ENCODE data around the gene CDX1. TPM values are rescaled to one million over a fixed set of nuclear protein-coding genes. Genes with fewer than 3 reads are reported as not detected.

The CDX1 gene
- total and polyA plus RNA-seq, 2 of the 8 experiments (the other 6 are each of a cell fraction or from before 2014, with no cell fraction given), result not detected

DNA sequence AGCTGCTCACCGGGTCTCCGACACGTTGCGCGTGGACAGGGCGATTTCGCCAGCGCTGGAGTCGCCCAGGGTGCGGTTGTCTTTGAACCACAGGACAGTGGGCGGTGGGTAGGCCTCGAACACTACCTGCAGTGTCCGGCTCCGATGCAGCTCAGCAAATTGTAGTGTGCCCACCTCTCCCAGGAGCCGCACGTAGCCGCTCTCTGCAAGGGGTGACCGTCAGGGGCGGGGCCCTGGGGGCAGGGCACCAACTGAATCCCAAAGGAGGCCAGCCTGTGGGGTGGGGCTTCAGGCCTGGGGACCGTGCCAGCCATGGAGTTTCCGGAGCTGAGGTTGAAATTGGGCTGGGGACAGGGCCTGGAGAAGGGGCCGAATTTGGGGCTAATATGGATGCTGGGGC lies 33.8 kb upstream of the CDX1 start:
- Histone ChIP-seq H3K9ac (replicated peaks in 1 of 4; ENCODE audit: extremely low read depth in 1 of 4, low read depth in 3 of 4, low read length in 3 of 4) (no peak overlapping the region), H3K79me1 (ENCODE audit: low read depth, low read length) (no peaks in the 10 kb centered on the region), H3K4me1 (replicated peaks in 1 of 4; ENCODE audit: control insufficient read depth in 3 of 4, insufficient read depth in 4 of 4, low read length in 3 of 4) (peaks cover 5 to 26% (median 18%) of the 10 kb centered on the region in 4 experiments; a peak in 6 of 7 replicates), H4K8ac (ENCODE audit: extremely low read depth, insufficient read depth, low read length) (no peak overlapping the region), H2AK5ac (ENCODE audit: low read depth, low read length) (no peak overlapping the region), H4K5ac (ENCODE audit: insufficient read length, low read depth, low read length) (no peak overlapping the region), H3K14ac (ENCODE audit: insufficient read length) (no peak overlapping the region), H3K27me3 (replicated peaks in 1 of 4; ENCODE audit: control insufficient read depth in 3 of 4, extremely low read depth in 1 of 4, insufficient read depth in 3 of 4, low read length in 3 of 4) (peaks cover 0 to 5% (median 3%) of the 10 kb centered on the region in 4 experiments; a peak in 3 of 7 replicates), H3K56ac (replicated peaks; ENCODE audit: insufficient read length, low read depth, low read length) (no peak overlapping the region), H3K4ac (replicated peaks; ENCODE audit: insufficient read length, low read depth, low read length) (no peak overlapping the region), H2BK20ac (ENCODE audit: low read length) (no peak overlapping the region), H4K20me1 (replicated peaks in 1 of 2; ENCODE audit: control insufficient read depth in 1 of 2, insufficient read depth in 2 of 2, low read length in 2 of 2) (peaks cover 0 to 9% of the 10 kb centered on the region in 2 experiments), H3K23ac (ENCODE audit: insufficient read length) (no peak overlapping the region), H2AFZ (ENCODE audit: low read length) (no peak overlapping the region), H3K18ac (ENCODE audit: extremely low read depth, low read length) (no peak overlapping the region), H3K4me3 (ENCODE audit: extremely low read depth in 1 of 4, insufficient read depth in 2 of 4, low read depth in 3 of 4, low read length in 4 of 4) (no peak overlapping the region), H3K27ac (ENCODE audit: low read depth, low read length) (no peak overlapping the region), H3K36me3 (ENCODE audit: control insufficient read depth in 2 of 4, insufficient read depth in 4 of 4, low read length in 3 of 4) (no peaks in the 10 kb centered on the region), H2BK15ac (ENCODE audit: low read length) (no peak overlapping the region), H3K23me2 (ENCODE audit: low read depth, low read length) (no peaks in the 10 kb centered on the region), H2BK5ac (ENCODE audit: low read depth, low read length) (no peak overlapping the region), H3K9me3 (ENCODE audit: insufficient read depth in 2 of 2, low read depth in 1 of 2, low read length in 1 of 2) (no peaks in the 10 kb centered on the region), H2BK120ac (replicated peaks; ENCODE audit: low read depth, low read length) (no peak overlapping the region), H3K79me2 (ENCODE audit: control insufficient read depth in 1 of 2, insufficient read depth in 2 of 2, low read length in 2 of 2) (no peaks in the 10 kb centered on the region), H4K91ac (replicated peaks; ENCODE audit: insufficient read length, low read length) (no peak overlapping the region), H2BK12ac (ENCODE audit: low read depth, low read length) (no peak overlapping the region), H3K4me2 (ENCODE audit: insufficient read depth in 1 of 2, low read depth in 2 of 2, low read length in 2 of 2) (no peak overlapping the region)
- DNase-seq (ENCODE audit: low read depth in 1 of 2, low spot score in 2 of 2) (no peak), FAIRE-seq (no peak)
- CTCF ChIA-PET (ENCODE audit: partially characterized antibody), result interaction anchor here (0.7 to 11.9 kb wide), 14 partner anchors 9 to 134 kb away, joined by 3 to 109 read pairs (median 4); no protein-coding TSS in a partner anchor
- WGBS, 2 experiments (ENCODE audit: extremely low coverage in 1 of 2, insufficient coverage in 1 of 2, insufficient read length in 1 of 2, insufficient replicate concordance in 2 of 2, low coverage in 1 of 2, low lambda C conversion rate in 2 of 2, missing lambda C conversion rate in 1 of 2), result 96% methylated on average over 15 of the region's 22 CpGs; no CpG with 5 or more reads in 1 of the 2 experiments
- POLR2A ChIA-PET (ENCODE audit: partially characterized antibody), result interaction anchor here (1.2 kb wide), 1 partner anchor 43 kb away, joined by 3 read pairs; no protein-coding TSS in a partner anchor
- no peak for TF ChIP-seq JUND (IDR thresholded peaks at IDR 0.05; ENCODE audit: low read length)
- no peak for TF ChIP-seq TAF1 (IDR thresholded peaks at IDR 0.05; ENCODE audit: low read depth, low read length)
- no peak for TF ChIP-seq SIN3A (conservative IDR thresholded peaks at IDR 0.05 in 1 of 2, IDR thresholded peaks at IDR 0.05 in 1 of 2; ENCODE audit: low read depth in 1 of 2, low read length in 2 of 2)
- TF ChIP-seq SIX5 (IDR thresholded peaks at IDR 0.05; ENCODE audit: low read depth, low read length), result no peak
- no peak for TF ChIP-seq EZH2 (IDR thresholded peaks at IDR 0.05; ENCODE audit: low read depth, low read length, severe bottlenecking)
- no peak for TF ChIP-seq CHD2 (IDR thresholded peaks at IDR 0.05; ENCODE audit: low read length)
- TF ChIP-seq ZNF274 (IDR thresholded peaks at IDR 0.05; ENCODE audit: borderline replicate concordance, extremely low read depth, low read length), result no peak
- no peak for TF ChIP-seq BACH1 (IDR thresholded peaks at IDR 0.05; ENCODE audit: low read length)
- TF ChIP-seq KDM5A (IDR thresholded peaks at IDR 0.05; ENCODE audit: low read length), result no peak
- no peak for TF ChIP-seq HDAC6 (IDR thresholded peaks at IDR 0.05; ENCODE audit: low read depth, low read length)
- no peak for TF ChIP-seq SP2 (IDR thresholded peaks at IDR 0.05; ENCODE audit: low read length)
- TF ChIP-seq POU5F1 (IDR thresholded peaks at IDR 0.05; ENCODE audit: low read depth, low read length), result no peak
- TF ChIP-seq MAFK (IDR thresholded peaks at IDR 0.05; ENCODE audit: low read depth, low read length), result no peak

Measured in H1 (cell line).